Measurements from ENCODE around the gene KLF15. TPM values are rescaled to one million over a fixed set of nuclear protein-coding genes. Genes with fewer than 3 reads are reported as not detected.

The KLF15 gene
- total RNA-seq, 2 experiments from 2014 or later = 0.11 to 0.22 TPM

DNA sequence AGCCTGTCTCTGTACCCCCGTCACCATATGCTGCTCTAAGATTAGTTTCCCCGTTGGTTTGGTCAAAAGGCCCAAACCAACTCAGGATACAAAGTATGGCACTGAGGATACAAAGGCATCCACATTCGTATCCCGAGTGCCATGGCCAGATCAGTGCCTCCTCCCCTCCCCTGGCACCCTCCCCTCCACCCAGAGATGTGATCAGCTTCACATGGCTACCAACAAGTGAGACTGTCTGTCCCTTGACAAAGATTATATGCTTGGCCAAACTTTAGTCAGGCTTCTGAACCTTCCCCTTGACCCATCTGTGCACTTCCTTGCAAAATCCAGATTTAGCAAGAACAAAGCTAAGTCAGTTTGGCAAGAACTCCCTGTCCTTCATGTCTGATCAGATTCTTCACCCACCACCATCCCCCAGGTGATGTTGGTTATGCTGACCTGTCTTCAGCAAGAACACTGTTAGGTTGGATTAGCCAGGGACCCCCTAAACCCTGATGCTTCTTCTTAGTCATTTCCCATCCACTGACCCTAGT is 61.7 kb downstream of the KLF15 start:
- Mint-ChIP-seq H3K36me3 (no peaks in the 10 kb centered on the region), H3K27me3 (no peaks in the 10 kb centered on the region), H3K4me1 (no peaks in the 10 kb centered on the region), H3K9me3 (no peaks in the 10 kb centered on the region), H3K4me3 (no peak overlapping the region), H3K27ac (no peak overlapping the region)
- ATAC-seq (ENCODE audit: low read depth) (no peak), DNase-seq (no peak)
- POLR2A ChIA-PET = no interaction called here

DNA sequence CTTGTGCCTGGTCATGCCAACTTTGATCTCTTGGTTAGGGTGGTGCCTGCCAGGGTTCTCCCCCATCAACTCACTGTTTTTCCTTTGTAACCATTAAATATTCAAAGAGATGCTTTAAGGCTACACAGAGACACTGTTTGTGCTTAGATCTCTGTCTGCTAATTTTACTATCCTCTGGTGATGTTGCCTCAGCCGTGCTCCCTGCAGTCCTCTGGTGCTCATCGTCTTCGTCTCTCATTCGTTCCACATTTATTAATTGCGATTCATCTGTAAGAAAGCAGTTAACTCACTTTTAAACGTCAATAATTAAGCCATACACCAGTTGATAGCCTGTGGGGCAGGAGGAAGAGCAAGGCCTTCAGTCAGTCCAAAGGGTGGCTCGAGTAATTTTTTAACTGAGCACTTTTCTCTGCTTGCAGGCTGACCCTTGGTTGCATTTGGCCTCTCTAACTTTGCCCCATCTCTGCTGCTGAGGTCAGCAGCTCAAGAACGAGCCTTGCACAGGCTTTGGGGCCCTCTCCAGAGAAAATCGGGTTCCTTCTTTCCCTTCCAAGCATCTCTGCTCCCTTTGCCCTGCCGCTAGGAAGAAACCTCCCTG is 62.9 kb downstream of the KLF15 start:
- H3K4me3 Mint-ChIP-seq = no peak overlapping the region
- H3K9me3 Mint-ChIP-seq = no peaks in the 10 kb centered on the region

DNA sequence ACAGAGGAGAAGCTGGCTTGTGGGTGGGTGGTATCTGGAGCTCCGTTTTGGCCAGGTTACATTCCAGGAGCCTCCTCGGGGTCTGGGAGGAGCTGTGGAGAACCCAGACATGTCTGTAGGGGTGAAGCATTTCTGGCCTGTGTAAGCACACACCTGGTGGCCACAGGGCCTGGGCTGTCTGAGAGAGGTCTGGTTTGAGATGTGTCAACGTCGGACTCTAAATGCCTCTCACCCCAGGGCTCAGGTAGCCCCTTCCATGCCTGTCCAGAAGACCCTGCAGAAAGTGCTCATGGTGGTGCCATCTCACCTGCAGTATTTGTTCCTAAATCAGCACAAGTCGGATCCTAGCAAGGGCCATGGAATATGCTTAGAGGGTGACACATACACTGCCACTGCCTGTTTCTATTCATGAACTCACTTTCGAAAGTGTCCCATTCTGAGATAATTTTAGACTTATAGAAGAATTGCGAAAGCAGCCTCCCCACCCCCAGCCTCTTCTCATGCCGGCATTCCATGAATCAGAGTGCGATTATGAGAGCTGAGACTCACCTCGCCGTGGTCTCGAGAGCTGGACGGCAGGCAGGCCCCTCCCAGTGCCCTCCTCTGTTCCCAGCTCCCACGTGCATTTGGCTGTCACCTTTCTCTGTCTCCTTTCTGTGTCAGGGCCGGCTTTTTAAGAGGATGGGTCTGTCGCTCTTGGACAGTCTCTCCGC is 63.7 kb downstream of the KLF15 start:
- no peak for ATAC-seq (ENCODE audit: low read depth)
- no peak overlapping the region for H3K4me3 Mint-ChIP-seq
- H3K27ac Mint-ChIP-seq = no peak overlapping the region
- no peak for DNase-seq
- H3K4me1 Mint-ChIP-seq = no peaks in the 10 kb centered on the region
- POLR2A ChIA-PET = no interaction called here
- H3K27me3 Mint-ChIP-seq = peaks cover 16% of the 10 kb centered on the region
- no peaks in the 10 kb centered on the region for H3K9me3 Mint-ChIP-seq
- no peaks in the 10 kb centered on the region for H3K36me3 Mint-ChIP-seq

More for the DNA sequence above, 62.9 kb downstream of the KLF15 start:
- H3K36me3 Mint-ChIP-seq = no peaks in the 10 kb centered on the region
- H3K4me1 Mint-ChIP-seq = no peaks in the 10 kb centered on the region
- POLR2A ChIA-PET = no interaction called here
- H3K27me3 Mint-ChIP-seq = peaks cover 8% of the 10 kb centered on the region
- no peak for DNase-seq
- no peak for ATAC-seq (ENCODE audit: low read depth)
- no peak overlapping the region for H3K27ac Mint-ChIP-seq

Other genes with a start within 250 kb of the KLF15 start
- not detected for gene ALDH1L1, start 176.8 kb downstream of the KLF15 start, total RNA-seq
- gene CFAP100, start 37.5 kb upstream of the KLF15 start, total RNA-seq = not detected
- gene ZXDC, start 118.5 kb upstream of the KLF15 start, total RNA-seq = 10 to 100 TPM; 34.7 to 34.9 TPM
- gene UROC1, start 160.4 kb upstream of the KLF15 start, total RNA-seq = not detected
- gene CHST13, start 166.7 kb upstream of the KLF15 start, total RNA-seq = under 1 TPM in 1 of 2 experiments, not detected in 1; 0.28 TPM
- not detected for gene C3orf22, start 201.5 kb upstream of the KLF15 start, total RNA-seq